ENCODE data around the gene EXOC3L1. TPM values are rescaled to one million over a fixed set of nuclear protein-coding genes. Genes with fewer than 3 reads are reported as not detected.

Gene EXOC3L1
- total and polyA plus RNA-seq, 3 experiments from 2014 or later, result not detected

- peaks cover 42% of the 10 kb centered on the region for H3K4me1 ChIP-seq (ENCODE audit: insufficient read depth, low read length)
- H3K4me3 ChIP-seq (ENCODE audit: low read length), result peak within 1 kb of the TSS; percentile 99
- peak within 1 kb of the TSS; percentile 94 for H3K27ac ChIP-seq (ENCODE audit: low read depth, low read length)
- peak within 1 kb of the TSS; percentile 98 to 100 (median 99) for H3K4me3 Mint-ChIP-seq
- H3K9me3 ChIP-seq (ENCODE audit: low read length), result no peaks in the 10 kb centered on the region
- peaks cover 39 to 60% (median 50%) of the 10 kb centered on the region in 3 donors for H3K4me1 Mint-ChIP-seq
- H3K36me3 ChIP-seq (ENCODE audit: insufficient read depth, low read length), result peaks cover 29% of the 10 kb centered on the region
- CTCF ChIA-PET, result interaction anchor here (1.0 to 2.4 kb wide), 12 partner anchors 10 to 707 kb away, joined by 3 to 12 read pairs (median 4); partner anchors contain the start of gene FHOD1
- H3K36me3 Mint-ChIP-seq, result peaks cover 0 to 53% (median 8%) of the 10 kb centered on the region in 3 donors
- H3K27me3 Mint-ChIP-seq, result peaks cover 0 to 2% of the 10 kb centered on the region in 2 donors
- POLR2A ChIA-PET, result interaction anchor here (0.9 to 3.1 kb wide), 5 partner anchors 11 to 199 kb away, joined by 3 to 15 read pairs (median 7); partner anchors contain the start of genes FHOD1 and SLC9A5
- H3K9me3 Mint-ChIP-seq, result no peaks in the 10 kb centered on the region
- no peaks in the 10 kb centered on the region for H3K27me3 ChIP-seq (ENCODE audit: insufficient read depth, low read length, poor library complexity, severe bottlenecking)
- peak within 1 kb of the TSS; percentile 93 to 99 (median 98) for H3K27ac Mint-ChIP-seq
- DNase-seq, result peak; percentile 94 to 98 (median 96)
Measured at GRCh38 chr16:67226804-67227566, 37.0 kb upstream of the EXOC3L1 start, which contains the start of gene TMEM208. TSS of gene TMEM208 (plus strand) at chr16:67227130. CDS start at chr16:67227219, 89 bp downstream.

GRCh38 chr16:67226295-67226803, 36.4 kb upstream of the EXOC3L1 start:
- no peak for DNase-seq
- H3K27me3 ChIP-seq (ENCODE audit: insufficient read depth, low read length, poor library complexity, severe bottlenecking), result no peaks in the 10 kb centered on the region
- H3K36me3 ChIP-seq (ENCODE audit: insufficient read depth, low read length), result peaks cover 24% of the 10 kb centered on the region
- no peaks in the 10 kb centered on the region for H3K9me3 ChIP-seq (ENCODE audit: low read length)
- Mint-ChIP-seq H3K27me3 (peaks cover 0 to 2% of the 10 kb centered on the region in 2 donors), H3K9me3 (no peaks in the 10 kb centered on the region), H3K4me3 (peak overlapping the region; percentile 98 to 100 (median 99)), H3K27ac (peak overlapping the region; percentile 93 to 99 (median 98)), H3K4me1 (peaks cover 39 to 60% (median 50%) of the 10 kb centered on the region in 3 donors), H3K36me3 (peaks cover 0 to 47% (median 8%) of the 10 kb centered on the region in 3 donors)
- peaks cover 42% of the 10 kb centered on the region for H3K4me1 ChIP-seq (ENCODE audit: insufficient read depth, low read length)
- ChIA-PET POLR2A (interaction anchor here (0.9 to 3.1 kb wide), 5 partner anchors 11 to 198 kb away, joined by 3 to 15 read pairs (median 7); partner anchors contain the start of genes FHOD1 and SLC9A5), CTCF (interaction anchor here (1.0 to 2.4 kb wide), 10 partner anchors 9 to 708 kb away, joined by 3 to 12 read pairs (median 4); partner anchors contain the start of gene FHOD1)
- H3K27ac ChIP-seq (ENCODE audit: low read depth, low read length), result peak overlapping the region; percentile 94
- peak overlapping the region; percentile 99 for H3K4me3 ChIP-seq (ENCODE audit: low read length)

- H3K27ac ChIP-seq (ENCODE audit: low read depth, low read length), result no peak overlapping the region
- H3K4me1 Mint-ChIP-seq, result peaks cover 39 to 56% (median 50%) of the 10 kb centered on the region in 3 donors
- H3K36me3 ChIP-seq (ENCODE audit: insufficient read depth, low read length), result peaks cover 15% of the 10 kb centered on the region
- H3K36me3 Mint-ChIP-seq, result peaks cover 0 to 25% (median 11%) of the 10 kb centered on the region in 3 donors
- POLR2A ChIA-PET, result no interaction called here
- CTCF ChIA-PET, result interaction anchor here (1.0 kb wide), 1 partner anchor 55 kb away, joined by 3 read pairs; no protein-coding TSS in a partner anchor
- H3K4me3 ChIP-seq (ENCODE audit: low read length), result no peak overlapping the region
- no peaks in the 10 kb centered on the region for H3K9me3 ChIP-seq (ENCODE audit: low read length)
- peak overlapping the region in 1 of 7 donors; percentile 62 for H3K4me3 Mint-ChIP-seq
- peaks cover 0 to 2% of the 10 kb centered on the region in 2 donors for H3K27me3 Mint-ChIP-seq
- DNase-seq, result no peak
- no peaks in the 10 kb centered on the region for H3K27me3 ChIP-seq (ENCODE audit: insufficient read depth, low read length, poor library complexity, severe bottlenecking)
- no peaks in the 10 kb centered on the region for H3K9me3 Mint-ChIP-seq
- H3K4me1 ChIP-seq (ENCODE audit: insufficient read depth, low read length), result peaks cover 42% of the 10 kb centered on the region
- H3K27ac Mint-ChIP-seq, result peak overlapping the region in 4 of 8 donors; percentile 8 to 93 (median 40)
Measured at GRCh38 chr16:67223992-67224391, 34.1 kb upstream of the EXOC3L1 start.

- no peak overlapping the region for H3K27ac ChIP-seq (ENCODE audit: low read depth, low read length)
- ChIA-PET CTCF (interaction anchor here (1.2 to 1.7 kb wide), 2 partner anchors 8 to 10 kb away, joined by 3 to 5 read pairs; partner anchors contain the start of gene TMEM208), POLR2A (interaction anchor here (0.7 kb wide), 1 partner anchor 187 kb away, joined by 3 read pairs; no protein-coding TSS in a partner anchor)
- H3K27me3 ChIP-seq (ENCODE audit: insufficient read depth, low read length, poor library complexity, severe bottlenecking), result no peaks in the 10 kb centered on the region
- no peaks in the 10 kb centered on the region for H3K4me1 Mint-ChIP-seq
- peak overlapping the region in 2 of 8 donors; percentile 25 to 51 for H3K27ac Mint-ChIP-seq
- no peak for DNase-seq
- H3K4me3 Mint-ChIP-seq, result peak overlapping the region in 1 of 7 donors; percentile 37
- H3K4me1 ChIP-seq (ENCODE audit: insufficient read depth, low read length), result no peaks in the 10 kb centered on the region
- no peaks in the 10 kb centered on the region for H3K36me3 ChIP-seq (ENCODE audit: insufficient read depth, low read length)
- peaks cover 0 to 10% (median 9%) of the 10 kb centered on the region in 3 donors for H3K36me3 Mint-ChIP-seq
- H3K4me3 ChIP-seq (ENCODE audit: low read length), result no peak overlapping the region
- no peaks in the 10 kb centered on the region for H3K9me3 ChIP-seq (ENCODE audit: low read length)
- no peaks in the 10 kb centered on the region for H3K9me3 Mint-ChIP-seq
- H3K27me3 Mint-ChIP-seq, result no peaks in the 10 kb centered on the region
Measured at GRCh38 chr16:67216612-67217490, 26.9 kb upstream of the EXOC3L1 start.

GRCh38 chr16:67215706-67216105, 25.8 kb upstream of the EXOC3L1 start:
- POLR2A ChIA-PET, result no interaction called here
- H3K4me1 Mint-ChIP-seq, result no peaks in the 10 kb centered on the region
- no peaks in the 10 kb centered on the region for H3K9me3 ChIP-seq (ENCODE audit: low read length)
- peaks cover 0 to 2% of the 10 kb centered on the region in 2 donors for H3K27me3 Mint-ChIP-seq
- no peak overlapping the region for H3K4me3 Mint-ChIP-seq
- peaks cover 0 to 10% (median 7%) of the 10 kb centered on the region in 3 donors for H3K36me3 Mint-ChIP-seq
- DNase-seq, result no peak
- peak overlapping the region in 1 of 8 donors; percentile 38 for H3K27ac Mint-ChIP-seq
- no peaks in the 10 kb centered on the region for H3K4me1 ChIP-seq (ENCODE audit: insufficient read depth, low read length)
- H3K36me3 ChIP-seq (ENCODE audit: insufficient read depth, low read length), result no peaks in the 10 kb centered on the region
- H3K4me3 ChIP-seq (ENCODE audit: low read length), result no peak overlapping the region
- no peaks in the 10 kb centered on the region for H3K27me3 ChIP-seq (ENCODE audit: insufficient read depth, low read length, poor library complexity, severe bottlenecking)
- no peak overlapping the region for H3K27ac ChIP-seq (ENCODE audit: low read depth, low read length)
- H3K9me3 Mint-ChIP-seq, result no peaks in the 10 kb centered on the region
- CTCF ChIA-PET, result no interaction called here

GRCh38 chr16:67213197-67214019, 23.5 kb upstream of the EXOC3L1 start:
- no peak for DNase-seq
- Histone ChIP-seq H3K4me3 (ENCODE audit: low read length) (no peak overlapping the region), H3K9me3 (ENCODE audit: low read length) (no peaks in the 10 kb centered on the region), H3K27ac (ENCODE audit: low read depth, low read length) (no peak overlapping the region), H3K36me3 (ENCODE audit: insufficient read depth, low read length) (no peaks in the 10 kb centered on the region), H3K4me1 (ENCODE audit: insufficient read depth, low read length) (no peaks in the 10 kb centered on the region), H3K27me3 (ENCODE audit: insufficient read depth, low read length, poor library complexity, severe bottlenecking) (no peaks in the 10 kb centered on the region)
- Mint-ChIP-seq H3K36me3 (peaks cover 0 to 7% (median 5%) of the 10 kb centered on the region in 3 donors), H3K27ac (no peak overlapping the region), H3K27me3 (peaks cover 0 to 2% of the 10 kb centered on the region in 2 donors), H3K4me3 (no peak overlapping the region), H3K9me3 (no peaks in the 10 kb centered on the region), H3K4me1 (no peaks in the 10 kb centered on the region)
- ChIA-PET CTCF (no interaction called here), POLR2A (no interaction called here)

GRCh38 chr16:67212766-67213165, 22.8 kb upstream of the EXOC3L1 start:
- POLR2A ChIA-PET, result no interaction called here
- no peak overlapping the region for H3K27ac ChIP-seq (ENCODE audit: low read depth, low read length)
- H3K9me3 Mint-ChIP-seq, result no peaks in the 10 kb centered on the region
- CTCF ChIA-PET, result no interaction called here
- H3K36me3 ChIP-seq (ENCODE audit: insufficient read depth, low read length), result no peaks in the 10 kb centered on the region
- no peaks in the 10 kb centered on the region for H3K4me1 Mint-ChIP-seq
- no peak overlapping the region for H3K4me3 Mint-ChIP-seq
- no peak overlapping the region for H3K27ac Mint-ChIP-seq
- DNase-seq, result no peak
- no peaks in the 10 kb centered on the region for H3K4me1 ChIP-seq (ENCODE audit: insufficient read depth, low read length)
- no peaks in the 10 kb centered on the region for H3K27me3 ChIP-seq (ENCODE audit: insufficient read depth, low read length, poor library complexity, severe bottlenecking)
- peaks cover 0 to 5% (median 5%) of the 10 kb centered on the region in 3 donors for H3K36me3 Mint-ChIP-seq
- peaks cover 0 to 2% of the 10 kb centered on the region in 2 donors for H3K27me3 Mint-ChIP-seq
- H3K9me3 ChIP-seq (ENCODE audit: low read length), result no peaks in the 10 kb centered on the region
- H3K4me3 ChIP-seq (ENCODE audit: low read length), result no peak overlapping the region

All from CD8-positive, alpha-beta memory T cell (primary cell).